ENCODE data around the gene TOLLIP.

The TOLLIP gene

GRCh38 chr11:1297576-1298473 is 11.6 kb downstream of the TOLLIP start:
- peak; percentile 32 for DNase-seq

- peak; percentile 30 for DNase-seq
These were observed 12.3 kb downstream of the TOLLIP start for GRCh38 chr11:1297011-1297575.

- no peak for DNase-seq
These were observed 13.1 kb downstream of the TOLLIP start for GRCh38 chr11:1296287-1296686.

- DNase-seq = no peak
These were observed 13.8 kb downstream of the TOLLIP start for GRCh38 chr11:1295591-1295990.

- DNase-seq = no peak
These were observed 14.3 kb downstream of the TOLLIP start for GRCh38 chr11:1295086-1295485.

GRCh38 chr11:1293619-1294015 is 15.8 kb downstream of the TOLLIP start:
- no peak for DNase-seq

- no peak for DNase-seq
These were observed 16.5 kb downstream of the TOLLIP start for GRCh38 chr11:1292644-1293618.

- DNase-seq = no peak
These were observed 17.3 kb downstream of the TOLLIP start for GRCh38 chr11:1292018-1292643.

- no peak for DNase-seq
These were observed 18.0 kb downstream of the TOLLIP start for GRCh38 chr11:1291295-1292017.

GRCh38 chr11:1290052-1291040 is 19.1 kb downstream of the TOLLIP start:
- DNase-seq = no peak

- no peak for DNase-seq
These were observed 20.1 kb downstream of the TOLLIP start for GRCh38 chr11:1289211-1289935.

- no peak for DNase-seq
These were observed 20.8 kb downstream of the TOLLIP start for GRCh38 chr11:1288426-1289151.

GRCh38 chr11:1287928-1288327 is 21.5 kb downstream of the TOLLIP start:
- no peak for DNase-seq

GRCh38 chr11:1285876-1286275 is 23.6 kb downstream of the TOLLIP start:
- DNase-seq = no peak

- no peak for DNase-seq
These were observed 24.1 kb downstream of the TOLLIP start for GRCh38 chr11:1285316-1285744.

GRCh38 chr11:1283906-1284305 is 25.5 kb downstream of the TOLLIP start:
- no peak for DNase-seq

- no peak for DNase-seq
These were observed 26.3 kb downstream of the TOLLIP start for GRCh38 chr11:1283091-1283511.

GRCh38 chr11:1281974-1282365 is 27.5 kb downstream of the TOLLIP start:
- no peak for DNase-seq

GRCh38 chr11:1281326-1281973 is 28.0 kb downstream of the TOLLIP start:
- no peak for DNase-seq

All from right forelimb (tissue), 1 donor.